Keratinocyte (primary cell): Measurements from ENCODE around the gene POLR2C.

Experiments
- EZH2 ChIP-seq: IDR thresholded peaks from one replicate; pipeline ENCODE4 v1.6.1; 2012; ENCODE audit warnings: inconsistent platforms, mild to moderate bottlenecking, low read length, moderate library complexity
- TF ChIP-seq, protein P1 (sequence below), 3 experiments: IDR thresholded peaks in 1 of 3; conservative IDR thresholded peaks in 1 of 3; optimal IDR thresholded peaks in 1 of 3; 2 replicates in 2 of 3; 3 replicates in 1 of 3; pipeline versions ENCODE3 to v1.5.1; 2011; ENCODE audit warnings: low read length in 3 of 3, mild to moderate bottlenecking in 3 of 3, moderate library complexity in 2 of 3, control low read depth in 1 of 3, inconsistent platforms in 1 of 3; ENCODE audit not compliant: insufficient read depth in 2 of 3; ENCODE audit errors: extremely low read depth in 1 of 3

DNA sequence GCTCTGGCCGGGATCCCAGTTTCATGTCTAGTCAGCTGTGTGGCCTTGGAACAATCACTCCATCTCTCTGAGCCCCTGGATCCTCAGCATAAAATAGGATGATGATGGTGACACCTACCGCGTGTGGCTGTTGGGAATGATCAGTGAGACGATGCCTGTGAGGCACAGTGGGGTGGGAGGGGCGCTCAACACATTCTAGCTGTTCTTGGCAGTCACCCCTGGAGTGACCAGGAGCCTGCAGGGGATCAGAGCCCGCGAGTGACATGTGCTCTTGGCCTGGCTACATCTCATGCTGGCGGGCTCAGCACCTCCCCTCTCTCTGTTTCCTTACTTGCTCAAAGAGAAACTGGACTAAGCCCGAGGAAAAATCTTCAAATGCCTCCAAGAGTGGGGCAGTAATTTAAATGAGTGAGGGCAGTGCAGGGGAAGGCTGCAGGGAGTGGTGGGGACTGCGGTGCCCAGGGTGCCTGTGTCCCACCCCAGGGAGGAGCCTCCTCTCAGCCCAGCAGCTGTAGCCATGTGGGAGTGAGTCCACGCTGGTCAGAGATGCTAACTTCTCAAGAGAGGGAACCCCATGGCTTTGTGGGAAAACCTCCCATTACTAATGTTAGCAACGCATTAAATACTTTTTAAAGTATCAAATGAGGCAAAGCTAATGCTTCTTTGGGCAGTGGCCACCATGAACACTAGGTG is 46.9 kb downstream of the POLR2C start:
- TF ChIP-seq, protein P1, sequence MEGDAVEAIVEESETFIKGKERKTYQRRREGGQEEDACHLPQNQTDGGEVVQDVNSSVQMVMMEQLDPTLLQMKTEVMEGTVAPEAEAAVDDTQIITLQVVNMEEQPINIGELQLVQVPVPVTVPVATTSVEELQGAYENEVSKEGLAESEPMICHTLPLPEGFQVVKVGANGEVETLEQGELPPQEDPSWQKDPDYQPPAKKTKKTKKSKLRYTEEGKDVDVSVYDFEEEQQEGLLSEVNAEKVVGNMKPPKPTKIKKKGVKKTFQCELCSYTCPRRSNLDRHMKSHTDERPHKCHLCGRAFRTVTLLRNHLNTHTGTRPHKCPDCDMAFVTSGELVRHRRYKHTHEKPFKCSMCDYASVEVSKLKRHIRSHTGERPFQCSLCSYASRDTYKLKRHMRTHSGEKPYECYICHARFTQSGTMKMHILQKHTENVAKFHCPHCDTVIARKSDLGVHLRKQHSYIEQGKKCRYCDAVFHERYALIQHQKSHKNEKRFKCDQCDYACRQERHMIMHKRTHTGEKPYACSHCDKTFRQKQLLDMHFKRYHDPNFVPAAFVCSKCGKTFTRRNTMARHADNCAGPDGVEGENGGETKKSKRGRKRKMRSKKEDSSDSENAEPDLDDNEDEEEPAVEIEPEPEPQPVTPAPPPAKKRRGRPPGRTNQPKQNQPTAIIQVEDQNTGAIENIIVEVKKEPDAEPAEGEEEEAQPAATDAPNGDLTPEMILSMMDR (optimal IDR thresholded peaks at IDR 0.05 in 1 of 3, IDR thresholded peaks at IDR 0.05 in 1 of 3, conservative IDR thresholded peaks at IDR 0.05 in 1 of 3; ENCODE audit: extremely low read depth in 1 of 3, insufficient read depth in 2 of 3, low read length in 3 of 3): no peak
- no peak for TF ChIP-seq EZH2
